BLaER1 treated with 17β-estradiol and CSF1 and Interleukin-3, amounts not matched to agents 10 nM and 100 nM (cell line): ENCODE results near the gene C11orf42.

Source experiments
- H3K27ac ChIP-seq, 11 experiments: shearing (Covaris generic); formaldehyde crosslinking; 2 replicates each; pipeline ENCODE4 v1.8.1; 2022
- H3K27me3 ChIP-seq, 11 experiments: shearing (Covaris generic); formaldehyde crosslinking; 2 replicates each; pipeline ENCODE4 v1.8.1; 2022
- H3K36me3 ChIP-seq, 11 experiments: shearing (Covaris generic); formaldehyde crosslinking; 2 replicates each; pipeline ENCODE4 v1.8.1; 2022
- H3K4me1 ChIP-seq, 10 experiments: shearing (Covaris generic); formaldehyde crosslinking; 2 replicates each; pipeline ENCODE4 v1.8.1; 2022
- H3K4me2 ChIP-seq, 11 experiments: shearing (Covaris generic); formaldehyde crosslinking; 2 replicates each; pipeline ENCODE4 v1.8.1; 2022
- H3K4me3 ChIP-seq, 10 experiments: shearing (Covaris generic); formaldehyde crosslinking; 2 replicates each; pipeline ENCODE4 v1.8.1; 2022
- H3K9ac ChIP-seq, 11 experiments: shearing (Covaris generic); formaldehyde crosslinking; 2 replicates each; pipeline ENCODE4 v1.8.1; 2022
- H3K9me3 ChIP-seq, 11 experiments: shearing (Covaris generic); formaldehyde crosslinking; replicated peaks in 1 of 11; 2 replicates each; pipeline ENCODE4 v1.8.1; 2022
- H4K20me1 ChIP-seq, 11 experiments: shearing (Covaris generic); formaldehyde crosslinking; 2 replicates each; pipeline ENCODE4 v1.8.1; 2022
- Cebpa-rat ChIP-seq, 11 experiments: shearing (Covaris generic); IDR thresholded peaks; 2 replicates each; pipeline ENCODE4 v1.8.1; 2022

C11orf42 gene

GRCh38 chr11:6199174-6199810 lies 6.1 kb upstream of the C11orf42 start, which contains the start of gene OR52W1:
OR52W1 (plus strand) TSS chr11:6199224; CDS start chr11:6199224, 0 bp downstream.
- Histone ChIP-seq H3K9me3 (peaks cover 0 to 25% (median 0%) of the 10 kb centered on the region in 11 experiments; a peak in 5 of 22 replicates), H3K27me3 (no peaks in the 10 kb centered on the region), H3K36me3 (peaks cover 0 to 8% (median 0%) of the 10 kb centered on the region in 11 experiments; a peak in 5 of 22 replicates), H3K27ac (peak within 1 kb of the TSS in 8 of 11 experiments; percentile 35 to 80 (median 58); a peak in 13 of 22 replicates), H3K4me2 (no peak within 1 kb of the TSS), H3K4me1 (peaks cover 10 to 35% (median 26%) of the 10 kb centered on the region in 10 experiments; a peak in 18 of 20 replicates), H3K4me3 (no peak within 1 kb of the TSS), H4K20me1 (no peaks in the 10 kb centered on the region), H3K9ac (no peak within 1 kb of the TSS)
- no peak for TF ChIP-seq Cebpa-rat (IDR thresholded peaks at IDR 0.05)

- Histone ChIP-seq H3K9ac (peak overlapping the region in 4 of 11 experiments; percentile 15 to 48 (median 32); a peak in 6 of 22 replicates), H4K20me1 (no peaks in the 10 kb centered on the region; a peak in 1 of 22 replicates), H3K4me2 (peak overlapping the region in 9 of 11 experiments; percentile 16 to 76 (median 52); a peak in 15 of 22 replicates), H3K9me3 (peaks cover 0 to 25% (median 0%) of the 10 kb centered on the region in 11 experiments; a peak in 5 of 22 replicates), H3K4me1 (peaks cover 10 to 37% (median 26%) of the 10 kb centered on the region in 10 experiments; a peak in 18 of 20 replicates), H3K27ac (peak overlapping the region in 10 of 11 experiments; percentile 29 to 80 (median 58); a peak in 17 of 22 replicates), H3K27me3 (no peaks in the 10 kb centered on the region), H3K36me3 (peaks cover 8 to 24% (median 14%) of the 10 kb centered on the region in 11 experiments; a peak in 13 of 22 replicates), H3K4me3 (no peak overlapping the region)
- peak; percentile 19 to 93 (median 60); a peak in 12 of 22 replicates for TF ChIP-seq Cebpa-rat (IDR thresholded peaks at IDR 0.05)
Measured at GRCh38 chr11:6200975-6201374, 4.4 kb upstream of the C11orf42 start.

GRCh38 chr11:6201481-6201880 lies 3.9 kb upstream of the C11orf42 start:
- H3K9me3 ChIP-seq, result peaks cover 0 to 25% (median 0%) of the 10 kb centered on the region in 11 experiments; a peak in 5 of 22 replicates
- H3K4me1 ChIP-seq, result peaks cover 10 to 37% (median 26%) of the 10 kb centered on the region in 10 experiments; a peak in 18 of 20 replicates
- H3K27me3 ChIP-seq, result no peaks in the 10 kb centered on the region
- peaks cover 8 to 29% (median 17%) of the 10 kb centered on the region in 11 experiments; a peak in 14 of 22 replicates for H3K36me3 ChIP-seq
- H3K4me2 ChIP-seq, result peak overlapping the region in 8 of 11 experiments; percentile 41 to 76 (median 54); a peak in 15 of 22 replicates
- H3K27ac ChIP-seq, result peak overlapping the region in 10 of 11 experiments; percentile 29 to 80 (median 52); a peak in 16 of 22 replicates
- peak overlapping the region in 4 of 11 experiments; percentile 15 to 48 (median 32); a peak in 6 of 22 replicates for H3K9ac ChIP-seq
- no peak for TF ChIP-seq Cebpa-rat (IDR thresholded peaks at IDR 0.05)
- no peaks in the 10 kb centered on the region; a peak in 1 of 22 replicates for H4K20me1 ChIP-seq
- H3K4me3 ChIP-seq, result no peak overlapping the region

- peak overlapping the region in 4 of 11 experiments; percentile 59 to 80 (median 69); a peak in 10 of 22 replicates for H3K27ac ChIP-seq
- H3K27me3 ChIP-seq, result no peaks in the 10 kb centered on the region
- H3K9me3 ChIP-seq, result peaks cover 0 to 25% (median 0%) of the 10 kb centered on the region in 11 experiments; a peak in 5 of 22 replicates
- no peak overlapping the region for H3K4me3 ChIP-seq
- no peak overlapping the region for H3K9ac ChIP-seq
- no peaks in the 10 kb centered on the region; a peak in 1 of 22 replicates for H4K20me1 ChIP-seq
- TF ChIP-seq Cebpa-rat (IDR thresholded peaks at IDR 0.05), result no peak
- H3K4me2 ChIP-seq, result peak overlapping the region in 3 of 11 experiments; percentile 41 to 58 (median 52); a peak in 4 of 22 replicates
- peaks cover 8 to 34% (median 19%) of the 10 kb centered on the region in 11 experiments; a peak in 15 of 22 replicates for H3K36me3 ChIP-seq
- peaks cover 10 to 37% (median 25%) of the 10 kb centered on the region in 10 experiments; a peak in 18 of 20 replicates for H3K4me1 ChIP-seq
Measured at GRCh38 chr11:6202041-6202440, 3.3 kb upstream of the C11orf42 start.

GRCh38 chr11:6203327-6203726 lies 2.0 kb upstream of the C11orf42 start:
- Histone ChIP-seq H3K9me3 (peaks cover 0 to 25% (median 0%) of the 10 kb centered on the region in 11 experiments; a peak in 5 of 22 replicates), H3K9ac (no peak overlapping the region), H3K4me2 (peak overlapping the region in 5 of 11 experiments; percentile 5 to 48 (median 26); a peak in 9 of 22 replicates), H3K27ac (no peak overlapping the region), H3K4me3 (no peak overlapping the region), H3K27me3 (no peaks in the 10 kb centered on the region), H3K4me1 (peaks cover 10 to 37% (median 25%) of the 10 kb centered on the region in 10 experiments; a peak in 18 of 20 replicates), H4K20me1 (no peaks in the 10 kb centered on the region; a peak in 1 of 22 replicates), H3K36me3 (peaks cover 19 to 44% (median 29%) of the 10 kb centered on the region in 11 experiments; a peak in 18 of 22 replicates)
- TF ChIP-seq Cebpa-rat (IDR thresholded peaks at IDR 0.05), result no peak

- no peaks in the 10 kb centered on the region; a peak in 1 of 22 replicates for H4K20me1 ChIP-seq
- no peak overlapping the region for H3K4me2 ChIP-seq
- TF ChIP-seq Cebpa-rat (IDR thresholded peaks at IDR 0.05), result no peak
- H3K4me3 ChIP-seq, result no peak overlapping the region
- peaks cover 32 to 58% (median 40%) of the 10 kb centered on the region in 11 experiments for H3K36me3 ChIP-seq
- peaks cover 0 to 25% (median 0%) of the 10 kb centered on the region in 11 experiments; a peak in 5 of 22 replicates for H3K9me3 ChIP-seq
- H3K4me1 ChIP-seq, result peaks cover 10 to 37% (median 25%) of the 10 kb centered on the region in 10 experiments; a peak in 18 of 20 replicates
- no peaks in the 10 kb centered on the region for H3K27me3 ChIP-seq
- no peak overlapping the region for H3K9ac ChIP-seq
- no peak overlapping the region for H3K27ac ChIP-seq
Measured at GRCh38 chr11:6204706-6205105, 651 bp upstream of the C11orf42 start.

GRCh38 chr11:6206456-6207180 lies 1.3 kb downstream of the C11orf42 start:
- peaks cover 0 to 6% (median 0%) of the 10 kb centered on the region in 11 experiments; a peak in 2 of 22 replicates for H3K9me3 ChIP-seq
- no peak overlapping the region for H3K4me2 ChIP-seq
- H3K36me3 ChIP-seq, result peaks cover 48 to 77% (median 59%) of the 10 kb centered on the region in 11 experiments

GRCh38 chr11:6209801-6210200 lies 4.4 kb downstream of the C11orf42 start:
- no peak for TF ChIP-seq Cebpa-rat (IDR thresholded peaks at IDR 0.05)
- Histone ChIP-seq H3K4me2 (no peak overlapping the region), H3K27me3 (no peaks in the 10 kb centered on the region), H3K27ac (no peak overlapping the region), H4K20me1 (no peaks in the 10 kb centered on the region; a peak in 1 of 22 replicates), H3K4me1 (peaks cover 0 to 36% (median 11%) of the 10 kb centered on the region in 10 experiments; a peak in 12 of 20 replicates), H3K4me3 (no peak overlapping the region), H3K9ac (no peak overlapping the region), H3K36me3 (peaks cover 70 to 98% (median 87%) of the 10 kb centered on the region in 11 experiments), H3K9me3 (no peaks in the 10 kb centered on the region)

More at GRCh38 chr11:6206456-6207180, 1.3 kb downstream of the C11orf42 start:
- no peak overlapping the region for H3K4me3 ChIP-seq
- H3K9ac ChIP-seq, result no peak overlapping the region
- H3K4me1 ChIP-seq, result peaks cover 8 to 24% (median 12%) of the 10 kb centered on the region in 10 experiments; a peak in 16 of 20 replicates
- H3K27ac ChIP-seq, result no peak overlapping the region
- no peak for TF ChIP-seq Cebpa-rat (IDR thresholded peaks at IDR 0.05)
- H3K27me3 ChIP-seq, result no peaks in the 10 kb centered on the region
- no peaks in the 10 kb centered on the region; a peak in 1 of 22 replicates for H4K20me1 ChIP-seq
